AG09319 (cell line): ENCODE results near the gene TMEM9B.
"Not testable (repeated sequence)": the region's sequence is repeated elsewhere in the genome, so short reads cannot be mapped to it uniquely, and the experiment has no call there.

Source experiments
- DNase-seq: peaks from one replicate; pipeline ENCODE4 v3.0.0-alpha.2; 2010; ENCODE audit warnings: low read depth; ENCODE audit errors: extremely low read depth
- CTCF ChIP-seq: IDR thresholded peaks from 2 replicates; pipeline ENCODE4 v1.5.1; 2011; ENCODE audit warnings: low read depth, mild to moderate bottlenecking, inconsistent platforms, low read length, moderate library complexity

The TMEM9B gene

GRCh38 chr11:8964324-8965320 lies at the start of gene TMEM9B:
Gene TMEM9B (minus strand): TSS chr11:8964442. CDS start chr11:8964313, 129 bp downstream.
- peak; percentile 62 for DNase-seq
- TF ChIP-seq CTCF, result no peak

GRCh38 chr11:9013373-9013772 lies 49.1 kb upstream of the TMEM9B start:
- no peak for TF ChIP-seq CTCF
- DNase-seq, result no peak

- DNase-seq, result not testable (repeated sequence)
Observed at GRCh38 chr11:9009538-9009937, 45.3 kb upstream of the TMEM9B start.

- DNase-seq, result no peak
- TF ChIP-seq CTCF, result no peak
Observed at GRCh38 chr11:9008661-9009060, 44.4 kb upstream of the TMEM9B start.

- no peak for DNase-seq
- no peak for TF ChIP-seq CTCF
Observed at GRCh38 chr11:9008011-9008550, 43.8 kb upstream of the TMEM9B start.

GRCh38 chr11:9005087-9005486 lies 40.8 kb upstream of the TMEM9B start:
- TF ChIP-seq CTCF, result no peak
- DNase-seq, result no peak

GRCh38 chr11:9004183-9004926 lies 40.1 kb upstream of the TMEM9B start:
- no peak for DNase-seq
- no peak for TF ChIP-seq CTCF
